PC-9 (cell line): Measurements from ENCODE around the gene SPTBN5. TPM values are rescaled to one million over a fixed set of nuclear protein-coding genes. Genes with fewer than 3 reads are reported as not detected.

Experiments
- BruUV-seq: library from RNA; stranded (reverse); fragments of 400-500 nt; replicated peaks from 2 replicates; lab custom pipeline; 2021; lab: Mats Ljungman, UMichigan
- CTCF ChIA-PET: fragments of 300-600 bp; sonication (Branson Sonifier 250); formaldehyde crosslinking; loops from one replicate; lab custom pipeline; 2022; ENCODE audit warnings: antibody characterized with exemption; lab: Charles Lee
- POLR2A ChIA-PET: fragments of 300-600 bp; sonication (Branson Sonifier 250); formaldehyde crosslinking; loops from one replicate; lab custom pipeline; 2022; ENCODE audit warnings: antibody characterized with exemption; ENCODE audit not compliant: unreplicated experiment; lab: Charles Lee
- DNase-seq, 2 experiments: peaks; one replicate each; pipeline versions ENCODE4 v3.0.0 to v3.0.0-alpha.2; 2015 to 2022; ENCODE audit warnings: mixed read lengths in 1 of 2
- H2AFZ ChIP-seq: fragments of 200-600 bp; sonication (generic); 2 replicates; pipeline ENCODE4 v1.8.1; 2017; ENCODE audit warnings: antibody characterized with exemption
- H3F3A ChIP-seq: fragments of 200-600 bp; sonication (generic); 2 replicates; pipeline ENCODE4 v1.8.1; 2017; ENCODE audit warnings: antibody characterized with exemption, mild to moderate bottlenecking, low read depth; ENCODE audit not compliant: insufficient read depth
- H3K27ac ChIP-seq: fragments of 200-600 bp; sonication (generic); 2 replicates; pipeline ENCODE4 v1.6.1; 2016; ENCODE audit warnings: mixed run types
- H3K27me3 ChIP-seq: fragments of 200-600 bp; sonication (generic); 2 replicates; pipeline ENCODE4 v1.6.1; 2016; ENCODE audit warnings: low read depth, mixed run types; ENCODE audit not compliant: insufficient read depth
- H3K36me3 ChIP-seq: fragments of 200-600 bp; sonication (generic); 2 replicates; pipeline ENCODE4 v1.6.1; 2016; ENCODE audit warnings: low read depth, mixed run types
- H3K4me1 ChIP-seq: fragments of 200-600 bp; sonication (generic); replicated peaks from 2 replicates; pipeline ENCODE4 v1.6.1; 2016; ENCODE audit warnings: mixed run types; ENCODE audit not compliant: insufficient read depth
- H3K4me2 ChIP-seq: fragments of 200-600 bp; sonication (generic); 2 replicates; pipeline ENCODE4 v1.6.1; 2017; ENCODE audit warnings: mixed run types
- H3K4me3 ChIP-seq: fragments of 200-600 bp; sonication (generic); 2 replicates; pipeline ENCODE4 v1.6.1; 2016; ENCODE audit warnings: mixed run types
- H3K79me2 ChIP-seq: fragments of 200-600 bp; sonication (generic); 2 replicates; pipeline ENCODE4 v1.6.1; 2017; ENCODE audit warnings: low read depth, mixed run types
- H3K9me2 ChIP-seq: fragments of 200-600 bp; sonication (generic); 2 replicates; pipeline ENCODE4 v1.8.1; 2017; ENCODE audit warnings: mild to moderate bottlenecking; ENCODE audit not compliant: insufficient read depth
- H3K9me3 ChIP-seq: fragments of 200-600 bp; sonication (generic); 2 replicates; pipeline ENCODE4 v1.8.1; 2016; ENCODE audit warnings: low read depth; ENCODE audit not compliant: insufficient read depth
- H4K20me1 ChIP-seq: fragments of 200-600 bp; sonication (generic); 2 replicates; pipeline ENCODE4 v1.8.1; 2017; ENCODE audit not compliant: insufficient read depth
- CTCF ChIP-seq: fragments of 200-600 bp; sonication (generic); conservative IDR thresholded peaks from 2 replicates; pipeline ENCODE4 v1.6.1; 2017; ENCODE audit warnings: mixed run types, antibody characterized with exemption, mild to moderate bottlenecking, moderate library complexity
- EZH2 ChIP-seq: fragments of 200-600 bp; sonication (generic); IDR thresholded peaks from 2 replicates; pipeline ENCODE4 v1.8.0; 2017; ENCODE audit warnings: antibody characterized with exemption, low read depth
- intact Hi-C: fragments of 100-400 bp; cut with micrococcal nuclease; formaldehyde crosslinking; loops from one replicate; pipeline ENCODE4 v1.10.0; 2022; ENCODE audit not compliant: unreplicated experiment
- total RNA-seq: library from RNA; stranded (reverse); gene quantifications from 2 replicates; pipeline ENCODE4 v1.2.3, GENCODE V29; 2021

Gene SPTBN5
- total RNA-seq, 1 experiment from 2014 or later, result 2.6 TPM

GRCh38 chr15:41856262-41856661 lies 37.6 kb downstream of the SPTBN5 start:
- Histone ChIP-seq H3K36me3 (no peaks in the 10 kb centered on the region), H3K4me3 (no peak overlapping the region), H2AFZ (no peak overlapping the region), H3K27me3 (no peaks in the 10 kb centered on the region), H3K9me2 (no peaks in the 10 kb centered on the region), H4K20me1 (no peaks in the 10 kb centered on the region), H3K9me3 (no peaks in the 10 kb centered on the region), H3K4me2 (no peak overlapping the region), H3K27ac (no peak overlapping the region), H3F3A (no peaks in the 10 kb centered on the region), H3K4me1 (no peaks in the 10 kb centered on the region), H3K79me2 (no peaks in the 10 kb centered on the region)
- no peak for TF ChIP-seq CTCF
- no peak for TF ChIP-seq EZH2
- no TSS peak for BruUV-seq
- POLR2A ChIA-PET, result no interaction called here
- DNase-seq, result no peak
- CTCF ChIA-PET, result no interaction called here
- intact Hi-C loops, result no loop called here

GRCh38 chr15:41855261-41855961 lies 38.4 kb downstream of the SPTBN5 start:
- H3K36me3 ChIP-seq, result no peaks in the 10 kb centered on the region
- no peaks in the 10 kb centered on the region for H3K27me3 ChIP-seq
- no peaks in the 10 kb centered on the region for H3K9me2 ChIP-seq
- TF ChIP-seq EZH2, result no peak
- no peak for TF ChIP-seq CTCF
- no peaks in the 10 kb centered on the region for H3K79me2 ChIP-seq
- POLR2A ChIA-PET, result no interaction called here
- no peaks in the 10 kb centered on the region for H3F3A ChIP-seq
- no peak overlapping the region for H2AFZ ChIP-seq
- H3K4me2 ChIP-seq, result no peak overlapping the region
- intact Hi-C loops, result no loop called here
- no peak for DNase-seq
- H3K9me3 ChIP-seq, result no peaks in the 10 kb centered on the region
- H3K4me3 ChIP-seq, result no peak overlapping the region
- no TSS peak for BruUV-seq
- no peaks in the 10 kb centered on the region for H4K20me1 ChIP-seq
- CTCF ChIA-PET, result no interaction called here
- H3K4me1 ChIP-seq, result no peaks in the 10 kb centered on the region
- H3K27ac ChIP-seq, result no peak overlapping the region

GRCh38 chr15:41854443-41854842 lies 39.4 kb downstream of the SPTBN5 start:
- no peak overlapping the region for H3K27ac ChIP-seq
- TF ChIP-seq EZH2 (no peak), CTCF (no peak)
- no TSS peak for BruUV-seq
- no peaks in the 10 kb centered on the region for H3K9me2 ChIP-seq
- ChIA-PET CTCF (no interaction called here), POLR2A (interaction anchor here (0.6 kb wide), 1 partner anchor 71 kb away, joined by 3 read pairs; no protein-coding TSS in a partner anchor)
- no peaks in the 10 kb centered on the region for H3K4me1 ChIP-seq
- H4K20me1 ChIP-seq, result no peaks in the 10 kb centered on the region
- no peak overlapping the region for H2AFZ ChIP-seq
- no peaks in the 10 kb centered on the region for H3K9me3 ChIP-seq
- intact Hi-C loops, result no loop called here
- H3K36me3 ChIP-seq, result no peaks in the 10 kb centered on the region
- DNase-seq, result no peak
- no peaks in the 10 kb centered on the region for H3K27me3 ChIP-seq
- H3F3A ChIP-seq, result no peaks in the 10 kb centered on the region
- no peak overlapping the region for H3K4me3 ChIP-seq
- no peak overlapping the region for H3K4me2 ChIP-seq
- H3K79me2 ChIP-seq, result no peaks in the 10 kb centered on the region
